Astrocyte of the cerebellum (primary cell): ENCODE measurements around the gene C8B.

Experiments used
- DNase-seq: peaks from one replicate; pipeline ENCODE4 v3.0.0-alpha.2; 2011; ENCODE audit warnings: low read depth
- H3K4me3 ChIP-seq: 2 replicates; pipeline ENCODE4 v1.5.1; 2011; ENCODE audit warnings: mild to moderate bottlenecking, low read depth, low read length, moderate library complexity
- CTCF ChIP-seq: IDR thresholded peaks from 2 replicates; pipeline ENCODE4 v1.5.1; 2012; ENCODE audit warnings: low read length, low read depth, moderate library complexity, mild to moderate bottlenecking; ENCODE audit errors: missing control alignments
- in situ Hi-C: cut with HindIII; loops from 2 replicates; pipeline ENCODE4 v1.10.0; 2017; ENCODE audit warnings: low sequenced_read_pairs

C8B gene

DNA sequence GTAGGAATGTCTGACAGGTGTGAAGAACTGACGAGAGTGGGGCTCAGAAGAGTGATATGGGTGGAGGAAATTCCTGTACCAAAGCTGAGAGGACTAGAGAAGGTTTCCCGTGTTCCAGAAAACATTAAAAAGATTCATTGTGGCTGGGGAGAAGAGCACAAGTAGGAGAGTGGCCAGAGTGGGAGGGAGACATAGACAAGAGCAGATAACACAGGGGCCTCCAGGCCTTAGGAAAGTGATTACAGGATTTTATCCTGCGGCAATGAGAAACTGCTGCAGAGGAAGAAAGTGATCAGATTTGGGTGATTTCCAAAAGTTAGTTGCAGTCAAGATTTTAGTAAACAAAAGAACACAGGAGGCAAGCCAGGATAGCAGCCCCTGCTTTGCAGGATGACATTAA is 7.9 kb downstream of the C8B start:
- no peak overlapping the region for H3K4me3 ChIP-seq
- in situ Hi-C loops, result no loop called here
- DNase-seq, result no peak
- TF ChIP-seq CTCF, result no peak

GRCh38 chr1:56954664-56955063 is 11.2 kb downstream of the C8B start:
- in situ Hi-C loops, result no loop called here
- no peak overlapping the region for H3K4me3 ChIP-seq
- DNase-seq, result no peak
- TF ChIP-seq CTCF, result no peak

DNA sequence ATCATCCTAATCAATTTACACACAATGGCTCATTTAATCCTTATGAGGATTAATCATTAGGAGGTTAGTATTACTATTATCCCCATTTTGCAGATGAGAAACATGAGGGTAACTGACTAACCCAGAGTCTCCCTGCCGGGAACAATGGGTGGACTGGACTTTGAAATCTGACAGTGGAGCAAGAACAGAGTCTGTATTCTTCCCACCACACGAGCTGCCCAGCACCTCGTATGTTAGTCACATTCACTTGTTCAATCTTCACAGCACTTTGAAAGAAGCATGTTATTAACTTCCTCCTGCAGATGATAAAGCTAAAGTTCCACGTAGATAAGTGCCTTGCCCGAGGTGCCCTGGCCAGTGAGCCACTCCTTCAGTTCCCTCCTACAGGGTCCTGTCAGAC is 12.4 kb downstream of the C8B start:
- no peak overlapping the region for H3K4me3 ChIP-seq
- in situ Hi-C loops, result no loop called here
- no peak for TF ChIP-seq CTCF
- no peak for DNase-seq

- no peak overlapping the region for H3K4me3 ChIP-seq
- in situ Hi-C loops, result no loop called here
- TF ChIP-seq CTCF, result no peak
- DNase-seq, result no peak
Measured at GRCh38 chr1:56952501-56952900, 13.3 kb downstream of the C8B start.

GRCh38 chr1:56948403-56949023 is 17.3 kb downstream of the C8B start:
- in situ Hi-C loops, result no loop called here
- TF ChIP-seq CTCF, result no peak

GRCh38 chr1:56940039-56940438 is 25.8 kb downstream of the C8B start:
- H3K4me3 ChIP-seq, result no peak overlapping the region
- no peak for DNase-seq
- in situ Hi-C loops, result no loop called here
- no peak for TF ChIP-seq CTCF

More at GRCh38 chr1:56948403-56949023, 17.3 kb downstream of the C8B start:
- peak; percentile 2 for DNase-seq
- no peak overlapping the region for H3K4me3 ChIP-seq
